Stimulated activated CD8-positive, alpha-beta memory T cell treated with anti-CD3 and anti-CD28 coated beads, Interleukin-4, amount 100 ng/mL, for 4 hours (primary cell): ENCODE results near the gene SLC22A17.

Experiments
- DNase-seq, 2 donors: peaks; one replicate each; pipeline ENCODE4 v3.0.0-alpha.2; 2020; ENCODE audit warnings: low read depth in 2 of 2, low spot score in 1 of 2

SLC22A17 gene

DNA sequence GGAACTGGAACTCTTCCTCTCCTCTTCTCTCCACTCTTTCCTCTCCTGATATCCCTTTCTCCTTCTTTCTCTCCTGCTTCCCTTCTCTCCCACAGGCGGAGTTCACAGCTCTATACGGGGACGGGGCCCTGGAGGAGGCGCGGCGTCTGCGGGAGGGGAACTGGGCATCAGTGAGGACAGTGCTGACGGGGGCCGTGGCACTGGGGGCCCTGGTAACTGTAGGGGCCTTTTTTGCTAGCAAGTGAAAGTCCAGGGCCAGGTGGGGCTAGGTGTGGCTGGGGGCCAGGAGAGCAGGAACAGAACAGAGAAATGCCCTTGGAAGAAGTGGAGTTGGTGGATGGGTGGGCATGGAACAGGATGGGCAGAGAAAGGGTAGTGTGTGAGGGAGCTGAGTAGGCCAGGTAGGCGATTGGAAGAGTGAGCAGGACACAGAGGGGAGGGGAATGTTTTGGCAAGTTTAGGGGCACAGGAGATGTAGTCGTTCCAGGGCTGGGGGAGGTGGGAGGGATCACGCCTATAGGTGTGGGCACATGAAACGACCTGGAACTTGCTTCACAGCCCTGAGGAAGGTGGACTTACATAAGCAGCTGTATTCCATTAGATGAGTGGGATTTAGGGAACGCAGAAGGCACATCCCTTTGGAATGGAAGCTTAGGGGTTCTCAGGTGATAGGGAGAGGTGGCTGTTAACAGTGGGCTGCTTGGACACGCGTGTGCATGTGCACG is 43.8 kb downstream of the SLC22A17 start:
- DNase-seq: no peak

DNA sequence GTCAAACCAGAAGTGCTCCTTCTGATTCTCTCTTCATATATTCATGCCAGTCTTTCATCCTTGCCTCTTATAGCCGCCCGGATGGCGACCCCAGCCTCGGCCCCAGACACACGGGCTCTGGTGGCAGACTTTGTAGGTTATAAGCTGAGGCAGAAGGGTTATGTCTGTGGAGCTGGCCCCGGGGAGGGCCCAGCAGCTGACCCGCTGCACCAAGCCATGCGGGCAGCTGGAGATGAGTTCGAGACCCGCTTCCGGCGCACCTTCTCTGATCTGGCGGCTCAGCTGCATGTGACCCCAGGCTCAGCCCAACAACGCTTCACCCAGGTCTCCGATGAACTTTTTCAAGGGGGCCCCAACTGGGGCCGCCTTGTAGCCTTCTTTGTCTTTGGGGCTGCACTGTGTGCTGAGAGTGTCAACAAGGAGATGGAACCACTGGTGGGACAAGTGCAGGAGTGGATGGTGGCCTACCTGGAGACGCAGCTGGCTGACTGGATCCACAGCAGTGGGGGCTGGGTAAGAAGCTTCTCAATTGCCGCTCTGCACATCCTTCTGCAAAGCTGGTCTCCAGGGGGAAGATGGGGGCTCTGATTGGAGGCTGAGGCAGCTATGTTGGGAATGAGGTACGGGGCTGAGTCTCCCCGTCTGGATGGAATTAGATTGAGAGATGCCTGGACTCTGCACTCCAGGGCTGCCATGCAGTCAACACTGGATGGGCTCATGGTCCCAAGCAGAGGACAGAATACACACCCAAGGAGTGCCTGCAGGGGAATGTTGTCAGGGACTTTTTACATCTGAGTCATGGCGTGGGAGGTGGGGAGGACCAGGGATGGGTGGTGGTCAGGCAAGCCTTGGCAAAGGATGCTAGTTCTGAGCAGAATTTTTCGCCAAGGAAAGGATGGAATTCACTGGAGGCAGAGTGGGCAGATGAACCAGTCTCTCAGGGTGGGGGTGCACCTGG is 44.7 kb downstream of the SLC22A17 start:
- no peak for DNase-seq

- no peak for DNase-seq
These were observed 45.5 kb downstream of the SLC22A17 start for GRCh38 chr14:23307146-23307530.

DNA sequence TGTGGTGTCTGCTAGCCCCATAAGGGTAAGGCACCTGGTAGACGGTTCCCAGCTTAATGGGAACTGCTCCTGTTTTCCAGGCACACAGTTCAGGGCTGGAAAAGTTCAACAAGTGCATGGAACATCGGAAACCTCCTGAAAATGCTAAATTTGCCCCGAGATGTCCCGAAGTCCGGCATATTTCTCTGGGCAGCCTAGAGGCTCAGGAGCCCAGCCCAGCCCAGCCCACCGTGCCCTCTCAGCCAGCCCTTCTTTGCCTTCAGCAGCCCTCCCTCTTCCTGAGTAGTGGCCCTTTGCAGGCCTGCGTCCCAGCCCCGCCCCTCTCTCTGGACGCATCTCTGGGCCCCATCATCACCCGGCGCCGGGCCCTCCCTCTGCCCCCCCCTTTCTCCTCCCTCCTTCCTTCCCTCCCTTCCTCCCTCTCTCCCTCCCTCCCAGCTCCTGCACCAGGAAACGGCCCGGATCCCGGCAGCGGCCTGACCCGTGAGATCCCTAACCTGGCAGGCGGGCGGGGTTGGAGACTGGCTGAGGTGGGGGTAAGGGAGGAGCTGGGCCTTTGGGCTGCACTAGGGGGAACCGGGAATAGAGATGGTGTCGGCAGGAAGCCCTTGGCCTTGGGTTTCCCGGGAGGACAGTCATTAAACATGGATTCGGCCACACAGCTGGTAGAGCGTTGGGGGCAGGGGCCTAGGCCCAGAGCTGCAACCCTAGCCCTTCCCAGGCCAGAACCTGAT is 46.1 kb downstream of the SLC22A17 start, which contains the start of gene BCL2L2:
Gene BCL2L2 (plus strand): TSS at position 422 of the 734 bp plus-strand sequence. CDS start 935 bp downstream, outside the sequence.
- DNase-seq: no peak

DNA sequence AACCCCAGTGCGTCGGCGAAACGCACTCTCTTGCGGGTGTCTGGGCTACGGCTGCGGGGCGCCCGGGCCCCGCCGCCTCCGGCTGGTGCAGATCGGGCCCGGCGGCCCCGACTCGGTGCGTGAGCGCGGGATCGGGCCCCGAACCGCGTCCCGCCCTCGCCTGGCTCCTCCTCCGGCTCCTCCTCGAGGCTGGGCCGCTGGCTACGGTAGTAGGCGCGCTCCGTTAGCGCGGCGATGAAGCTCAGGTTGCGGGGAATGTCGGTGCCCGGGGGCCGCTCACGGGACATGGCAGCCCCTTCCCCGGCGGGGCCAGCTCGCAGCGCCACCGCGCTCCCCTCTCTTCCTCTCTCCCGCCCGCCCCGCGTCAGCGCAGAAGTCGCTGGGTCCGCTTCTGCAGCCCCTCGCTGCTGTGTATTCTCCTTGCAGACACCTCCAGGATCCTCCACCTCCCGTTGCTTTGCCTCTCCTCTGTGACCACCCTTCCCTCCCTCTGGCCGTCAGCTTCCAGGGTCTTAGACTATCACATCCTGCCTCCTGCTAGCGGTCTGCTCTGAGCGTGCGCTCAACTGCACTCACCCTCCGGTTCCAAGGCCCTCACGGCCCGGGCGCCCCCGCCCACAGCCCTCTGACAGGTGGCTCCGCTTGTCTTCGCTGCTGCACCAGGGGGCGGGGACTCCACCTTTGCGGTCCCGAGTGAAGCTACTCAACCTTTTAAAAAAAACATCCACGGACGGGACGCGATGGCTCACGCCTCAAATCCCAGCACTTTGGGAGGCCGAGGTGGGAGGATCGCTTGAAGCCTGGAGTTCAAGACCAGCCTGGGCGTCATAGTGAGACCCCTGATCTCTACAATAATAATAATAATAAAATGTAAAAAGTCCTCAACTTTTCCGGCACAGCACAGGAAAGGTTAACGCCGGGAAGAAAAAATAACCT is 50.1 kb downstream of the SLC22A17 start, which contains the start of gene PPP1R3E:
Gene PPP1R3E (minus strand): TSS at position 570 of the 936 bp plus-strand sequence. CDS start 283 bp downstream, at position 287.
- DNase-seq: peak; percentile 67 to 80

- no peak for DNase-seq
These were observed 50.8 kb downstream of the SLC22A17 start for GRCh38 chr14:23301969-23302289.

DNA sequence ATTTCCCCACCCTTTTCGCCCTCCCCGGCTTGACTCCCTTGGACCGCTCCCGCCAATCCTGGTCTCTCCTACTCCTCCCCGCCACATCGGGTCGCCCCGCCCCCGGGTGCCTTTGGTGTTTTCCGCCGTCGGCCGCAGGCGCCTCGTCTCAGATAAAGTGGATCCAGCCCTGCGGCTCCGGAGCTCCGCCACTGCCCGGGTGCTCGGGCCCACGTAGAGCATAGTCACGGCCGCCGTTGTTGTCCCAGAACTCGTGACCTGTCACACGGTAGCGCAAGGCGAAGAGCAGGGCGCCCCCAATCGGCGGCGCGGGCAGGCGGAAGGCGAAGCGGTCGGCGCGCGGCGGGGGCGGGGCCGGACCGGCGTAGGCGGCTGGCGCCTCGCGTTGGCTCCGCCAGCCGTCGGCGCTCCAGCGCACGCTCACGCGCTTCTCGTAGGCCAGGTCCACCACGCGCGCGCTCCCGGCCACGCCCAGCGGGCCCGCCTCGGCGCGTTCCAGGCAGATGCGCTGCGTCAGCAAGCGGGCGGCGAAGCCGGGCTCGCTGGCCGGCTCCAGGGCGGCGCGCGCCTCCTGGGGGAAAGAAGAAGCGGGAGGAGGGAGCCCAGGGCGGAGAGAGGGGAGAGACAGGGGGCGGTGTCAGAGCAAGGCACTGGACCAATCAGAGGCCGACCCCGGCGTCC is 51.3 kb downstream of the SLC22A17 start:
- peak; percentile 80 to 92 for DNase-seq

DNA sequence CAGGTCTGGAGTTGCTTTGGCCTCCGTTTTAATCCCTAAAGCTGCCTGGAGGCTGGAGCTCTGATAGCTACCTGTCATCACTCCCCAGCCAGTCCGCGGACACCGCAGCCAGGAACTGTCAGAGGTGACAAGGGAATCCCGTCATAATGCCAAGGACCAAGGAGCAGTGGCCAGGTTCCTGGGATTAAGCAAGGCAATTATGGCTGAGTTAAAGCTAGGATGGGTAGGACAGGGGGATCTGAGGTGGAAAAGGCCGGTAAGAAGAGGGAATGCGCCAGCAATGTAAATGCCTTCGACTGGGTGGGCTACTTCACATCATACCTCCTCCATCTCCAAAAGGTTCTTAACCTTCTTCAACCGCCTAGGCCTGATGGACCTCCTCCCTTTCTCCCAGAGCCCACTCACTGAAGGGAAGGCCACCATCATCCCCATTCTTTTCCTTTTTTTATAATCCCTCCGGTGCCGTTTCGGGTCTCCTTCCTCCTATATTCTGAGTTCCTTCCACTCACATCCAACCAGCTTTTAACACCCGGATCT is 51.9 kb downstream of the SLC22A17 start:
- DNase-seq: no peak

- no peak for DNase-seq
These were observed 52.6 kb downstream of the SLC22A17 start for GRCh38 chr14:23299986-23300686.

DNA sequence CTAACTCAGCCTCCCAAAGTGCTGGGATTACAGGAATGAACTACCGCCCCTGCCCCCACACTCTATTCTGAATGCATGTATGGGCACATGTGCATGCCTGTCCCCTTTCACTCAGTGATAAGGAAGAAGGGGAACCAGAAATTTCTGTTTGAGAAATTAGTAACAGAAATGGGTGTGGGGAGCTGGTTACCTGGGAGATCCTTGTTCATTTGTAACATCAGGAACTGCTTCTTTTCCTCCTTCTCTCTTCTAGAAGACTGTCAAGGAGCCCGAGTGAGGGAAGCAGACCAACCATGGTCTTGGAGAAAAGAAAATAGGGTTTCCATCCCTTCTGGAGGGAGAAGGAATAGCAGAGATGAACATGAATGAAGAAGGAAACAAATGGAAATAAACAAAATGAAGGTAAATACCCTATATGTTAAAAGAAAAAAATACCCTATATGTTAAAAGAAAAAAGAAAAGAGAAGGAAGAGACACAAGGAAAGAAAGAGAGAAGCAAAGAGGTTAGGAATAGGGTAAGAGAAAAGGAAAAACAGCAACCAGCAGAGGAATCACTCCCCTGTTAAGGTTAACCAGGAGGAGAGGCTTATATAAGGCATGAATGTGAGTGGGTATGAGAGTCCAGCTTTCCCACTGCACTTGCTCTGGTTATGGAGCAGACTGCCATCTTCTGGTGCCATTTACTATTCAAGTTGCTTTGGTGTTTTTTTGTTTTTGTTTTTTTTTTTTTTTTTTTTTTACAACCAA is 53.3 kb downstream of the SLC22A17 start:
- DNase-seq: no peak

GRCh38 chr14:23297611-23298277 is 54.9 kb downstream of the SLC22A17 start:
- DNase-seq: no peak

- no peak for DNase-seq
These were observed 55.6 kb downstream of the SLC22A17 start for GRCh38 chr14:23297096-23297495.
